Measurements from ENCODE around the gene ACTR2. TPM values are rescaled to one million over a fixed set of nuclear protein-coding genes. Genes with fewer than 3 reads are reported as not detected.
A peak's percentile ranks its signal among the peaks of the same experiment; 100 is the strongest.

Gene ACTR2
- total and polyA plus RNA-seq, 2 of the 13 experiments (the other 11 are each of a cell fraction or from before 2014, with no cell fraction given): 51.2 to 100 TPM

DNA sequence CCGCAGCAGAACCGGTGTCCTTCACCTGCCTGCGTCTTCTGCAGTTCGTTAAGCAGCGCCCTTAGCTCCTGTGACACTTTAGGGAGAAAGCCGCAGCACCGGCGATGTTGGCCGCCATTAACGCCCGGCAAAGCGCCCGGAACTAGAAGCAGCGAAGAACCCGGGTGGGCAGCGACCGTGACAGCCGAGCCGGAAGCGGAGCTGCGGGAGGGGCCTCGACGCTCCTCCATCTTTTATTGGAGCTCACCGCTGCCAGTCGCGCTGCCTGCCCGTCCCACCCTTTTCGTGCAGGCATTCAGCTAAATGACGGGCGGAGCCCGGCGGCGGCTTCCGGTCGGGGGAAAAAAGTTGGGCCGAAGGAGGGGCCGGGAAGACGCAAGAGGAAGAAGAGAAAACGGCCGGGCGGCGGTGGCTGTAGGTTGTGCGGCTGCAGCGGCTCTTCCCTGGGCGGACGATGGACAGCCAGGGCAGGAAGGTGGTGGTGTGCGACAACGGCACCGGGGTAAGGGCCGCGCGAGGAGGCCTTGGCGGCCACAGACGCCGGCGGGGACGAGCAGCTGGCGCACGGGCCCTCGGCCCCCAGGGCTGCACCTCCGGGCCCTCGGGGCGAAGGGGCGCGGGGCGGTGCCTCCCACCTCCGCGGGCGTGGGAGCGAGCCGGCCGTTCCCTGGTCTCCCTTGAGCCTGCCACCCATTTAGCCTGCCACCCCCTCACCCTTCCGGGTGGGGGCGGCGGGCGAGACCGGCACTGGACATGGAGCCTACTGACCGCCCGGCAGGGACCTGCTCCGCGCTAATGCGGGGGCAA lies at the start of gene ACTR2 (continued):
- TF ChIP-seq NONO (IDR thresholded peaks at IDR 0.05) (no peak), NONO (CRISPR knock-in tag; conservative IDR thresholded peaks at IDR 0.05) (peak; percentile 83), CENPT (CRISPR knock-in tag; IDR thresholded peaks at IDR 0.05; ENCODE audit: low read depth) (no peak; the same call in 1 of the 2 replicates), NFE2 (CRISPR knock-in tag; IDR thresholded peaks at IDR 0.05) (no peak), ZSCAN9 (CRISPR knock-in tag; IDR thresholded peaks at IDR 0.05; ENCODE audit: borderline replicate concordance) (peak; percentile 59; the same call in 1 of the 2 replicates), ZNF775 (CRISPR knock-in tag; IDR thresholded peaks at IDR 0.05; ENCODE audit: borderline replicate concordance) (0 out of 2 replicates have a peak, but pooled peaks have one; percentile 37), ARID2 (CRISPR knock-in tag; IDR thresholded peaks at IDR 0.05; ENCODE audit: borderline replicate concordance) (0 out of 2 replicates have a peak, but pooled peaks have one; percentile 63), KDM4B (CRISPR knock-in tag; IDR thresholded peaks at IDR 0.05) (peak; percentile 79; the same call in 1 of the 2 replicates), ZNF703 (CRISPR knock-in tag; IDR thresholded peaks at IDR 0.05; ENCODE audit: borderline replicate concordance) (no peak; the same call in 1 of the 2 replicates), SNAPC2 (CRISPR knock-in tag; IDR thresholded peaks at IDR 0.05) (peak; percentile 68; the same call in 1 of the 2 replicates), KDM3A (CRISPR knock-in tag; IDR thresholded peaks at IDR 0.05; ENCODE audit: low read depth) (peak; percentile 66; the same call in 1 of the 2 replicates), BRD4 (CRISPR knock-in tag; IDR thresholded peaks at IDR 0.05) (peak; percentile 84), ZNF232 (CRISPR knock-in tag; IDR thresholded peaks at IDR 0.05; ENCODE audit: borderline replicate concordance) (peak; percentile 37; the same call in 1 of the 2 replicates)
- TF ChIP-seq, protein P1, sequence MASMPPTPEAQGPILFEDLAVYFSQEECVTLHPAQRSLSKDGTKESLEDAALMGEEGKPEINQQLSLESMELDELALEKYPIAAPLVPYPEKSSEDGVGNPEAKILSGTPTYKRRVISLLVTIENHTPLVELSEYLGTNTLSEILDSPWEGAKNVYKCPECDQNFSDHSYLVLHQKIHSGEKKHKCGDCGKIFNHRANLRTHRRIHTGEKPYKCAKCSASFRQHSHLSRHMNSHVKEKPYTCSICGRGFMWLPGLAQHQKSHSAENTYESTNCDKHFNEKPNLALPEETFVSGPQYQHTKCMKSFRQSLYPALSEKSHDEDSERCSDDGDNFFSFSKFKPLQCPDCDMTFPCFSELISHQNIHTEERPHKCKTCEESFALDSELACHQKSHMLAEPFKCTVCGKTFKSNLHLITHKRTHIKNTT (CRISPR knock-in tag; IDR thresholded peaks at IDR 0.05): no peak
- TF ChIP-seq, protein P2, sequence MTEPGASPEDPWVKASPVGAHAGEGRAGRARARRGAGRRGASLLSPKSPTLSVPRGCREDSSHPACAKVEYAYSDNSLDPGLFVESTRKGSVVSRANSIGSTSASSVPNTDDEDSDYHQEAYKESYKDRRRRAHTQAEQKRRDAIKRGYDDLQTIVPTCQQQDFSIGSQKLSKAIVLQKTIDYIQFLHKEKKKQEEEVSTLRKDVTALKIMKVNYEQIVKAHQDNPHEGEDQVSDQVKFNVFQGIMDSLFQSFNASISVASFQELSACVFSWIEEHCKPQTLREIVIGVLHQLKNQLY (CRISPR knock-in tag; IDR thresholded peaks at IDR 0.05): peak; percentile 22; the same call in 1 of the 2 replicates
- TF ChIP-seq, protein P3, sequence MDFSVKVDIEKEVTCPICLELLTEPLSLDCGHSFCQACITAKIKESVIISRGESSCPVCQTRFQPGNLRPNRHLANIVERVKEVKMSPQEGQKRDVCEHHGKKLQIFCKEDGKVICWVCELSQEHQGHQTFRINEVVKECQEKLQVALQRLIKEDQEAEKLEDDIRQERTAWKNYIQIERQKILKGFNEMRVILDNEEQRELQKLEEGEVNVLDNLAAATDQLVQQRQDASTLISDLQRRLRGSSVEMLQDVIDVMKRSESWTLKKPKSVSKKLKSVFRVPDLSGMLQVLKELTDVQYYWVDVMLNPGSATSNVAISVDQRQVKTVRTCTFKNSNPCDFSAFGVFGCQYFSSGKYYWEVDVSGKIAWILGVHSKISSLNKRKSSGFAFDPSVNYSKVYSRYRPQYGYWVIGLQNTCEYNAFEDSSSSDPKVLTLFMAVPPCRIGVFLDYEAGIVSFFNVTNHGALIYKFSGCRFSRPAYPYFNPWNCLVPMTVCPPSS (IDR thresholded peaks at IDR 0.05): no peak
- TF ChIP-seq, protein P4, sequence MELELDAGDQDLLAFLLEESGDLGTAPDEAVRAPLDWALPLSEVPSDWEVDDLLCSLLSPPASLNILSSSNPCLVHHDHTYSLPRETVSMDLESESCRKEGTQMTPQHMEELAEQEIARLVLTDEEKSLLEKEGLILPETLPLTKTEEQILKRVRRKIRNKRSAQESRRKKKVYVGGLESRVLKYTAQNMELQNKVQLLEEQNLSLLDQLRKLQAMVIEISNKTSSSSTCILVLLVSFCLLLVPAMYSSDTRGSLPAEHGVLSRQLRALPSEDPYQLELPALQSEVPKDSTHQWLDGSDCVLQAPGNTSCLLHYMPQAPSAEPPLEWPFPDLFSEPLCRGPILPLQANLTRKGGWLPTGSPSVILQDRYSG (CRISPR knock-in tag; IDR thresholded peaks at IDR 0.05): 0 out of 2 replicates have a peak, but pooled peaks have one; percentile 30
- TF ChIP-seq, protein P5, sequence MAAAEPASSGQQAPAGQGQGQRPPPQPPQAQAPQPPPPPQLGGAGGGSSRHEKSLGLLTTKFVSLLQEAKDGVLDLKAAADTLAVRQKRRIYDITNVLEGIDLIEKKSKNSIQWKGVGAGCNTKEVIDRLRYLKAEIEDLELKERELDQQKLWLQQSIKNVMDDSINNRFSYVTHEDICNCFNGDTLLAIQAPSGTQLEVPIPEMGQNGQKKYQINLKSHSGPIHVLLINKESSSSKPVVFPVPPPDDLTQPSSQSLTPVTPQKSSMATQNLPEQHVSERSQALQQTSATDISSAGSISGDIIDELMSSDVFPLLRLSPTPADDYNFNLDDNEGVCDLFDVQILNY (CRISPR knock-in tag; conservative IDR thresholded peaks at IDR 0.05): no peak
- TF ChIP-seq, protein P6, sequence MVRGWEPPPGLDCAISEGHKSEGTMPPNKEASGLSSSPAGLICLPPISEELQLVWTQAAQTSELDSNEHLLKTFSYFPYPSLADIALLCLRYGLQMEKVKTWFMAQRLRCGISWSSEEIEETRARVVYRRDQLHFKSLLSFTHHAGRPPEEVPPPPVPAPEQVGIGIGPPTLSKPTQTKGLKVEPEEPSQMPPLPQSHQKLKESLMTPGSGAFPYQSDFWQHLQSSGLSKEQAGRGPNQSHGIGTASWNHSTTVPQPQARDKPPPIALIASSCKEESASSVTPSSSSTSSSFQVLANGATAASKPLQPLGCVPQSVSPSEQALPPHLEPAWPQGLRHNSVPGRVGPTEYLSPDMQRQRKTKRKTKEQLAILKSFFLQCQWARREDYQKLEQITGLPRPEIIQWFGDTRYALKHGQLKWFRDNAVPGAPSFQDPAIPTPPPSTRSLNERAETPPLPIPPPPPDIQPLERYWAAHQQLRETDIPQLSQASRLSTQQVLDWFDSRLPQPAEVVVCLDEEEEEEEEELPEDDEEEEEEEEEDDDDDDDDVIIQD (CRISPR knock-in tag; IDR thresholded peaks at IDR 0.05; ENCODE audit: low read depth): peak; percentile 59
- TF ChIP-seq, protein P7, sequence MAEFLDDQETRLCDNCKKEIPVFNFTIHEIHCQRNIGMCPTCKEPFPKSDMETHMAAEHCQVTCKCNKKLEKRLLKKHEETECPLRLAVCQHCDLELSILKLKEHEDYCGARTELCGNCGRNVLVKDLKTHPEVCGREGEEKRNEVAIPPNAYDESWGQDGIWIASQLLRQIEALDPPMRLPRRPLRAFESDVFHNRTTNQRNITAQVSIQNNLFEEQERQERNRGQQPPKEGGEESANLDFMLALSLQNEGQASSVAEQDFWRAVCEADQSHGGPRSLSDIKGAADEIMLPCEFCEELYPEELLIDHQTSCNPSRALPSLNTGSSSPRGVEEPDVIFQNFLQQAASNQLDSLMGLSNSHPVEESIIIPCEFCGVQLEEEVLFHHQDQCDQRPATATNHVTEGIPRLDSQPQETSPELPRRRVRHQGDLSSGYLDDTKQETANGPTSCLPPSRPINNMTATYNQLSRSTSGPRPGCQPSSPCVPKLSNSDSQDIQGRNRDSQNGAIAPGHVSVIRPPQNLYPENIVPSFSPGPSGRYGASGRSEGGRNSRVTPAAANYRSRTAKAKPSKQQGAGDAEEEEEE (CRISPR knock-in tag; IDR thresholded peaks at IDR 0.05; ENCODE audit: borderline replicate concordance): no peak

All from HepG2 (cell line).